SU-DHL-6 (cell line): ENCODE measurements around the gene TMED1.

Source experiments
- EZH2phosphoT487 ChIP-seq: fragments of 200-600 bp; sonication (generic), shearing (Covaris generic); conservative IDR thresholded peaks from 2 replicates; pipeline ENCODE4 v1.6.1; 2018; ENCODE audit warnings: mild to moderate bottlenecking, antibody characterized with exemption, low read length, moderate library complexity, mixed read lengths
- TF ChIP-seq, protein P1 (sequence below): fragments of 200-600 bp; sonication (generic); IDR thresholded peaks from one replicate; pipeline ENCODE4 v1.5.1; 2017; ENCODE audit warnings: antibody characterized with exemption, mild to moderate bottlenecking, low read length, moderate library complexity; ENCODE audit not compliant: insufficient read depth, poor library complexity, severe bottlenecking

DNA sequence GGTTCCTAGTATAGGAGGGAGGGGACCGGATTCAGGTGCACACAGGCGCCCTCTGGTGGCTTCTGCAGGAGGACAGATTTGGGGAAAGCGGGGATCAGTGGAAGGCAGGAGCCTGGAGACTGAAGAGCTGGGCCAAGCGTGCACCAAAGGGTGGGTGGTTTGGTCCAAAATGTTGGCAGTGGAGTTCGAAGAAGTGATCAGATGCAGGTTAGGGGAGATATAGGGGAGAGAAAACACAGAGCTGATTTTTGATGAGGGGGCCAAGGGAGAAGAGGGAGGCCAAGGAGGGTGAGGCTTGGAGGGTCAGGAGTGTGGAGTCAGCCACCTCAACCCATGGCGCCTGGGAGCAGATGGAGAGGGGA, 28.5 kb upstream of the TMED1 start:
- TF ChIP-seq, protein P1, sequence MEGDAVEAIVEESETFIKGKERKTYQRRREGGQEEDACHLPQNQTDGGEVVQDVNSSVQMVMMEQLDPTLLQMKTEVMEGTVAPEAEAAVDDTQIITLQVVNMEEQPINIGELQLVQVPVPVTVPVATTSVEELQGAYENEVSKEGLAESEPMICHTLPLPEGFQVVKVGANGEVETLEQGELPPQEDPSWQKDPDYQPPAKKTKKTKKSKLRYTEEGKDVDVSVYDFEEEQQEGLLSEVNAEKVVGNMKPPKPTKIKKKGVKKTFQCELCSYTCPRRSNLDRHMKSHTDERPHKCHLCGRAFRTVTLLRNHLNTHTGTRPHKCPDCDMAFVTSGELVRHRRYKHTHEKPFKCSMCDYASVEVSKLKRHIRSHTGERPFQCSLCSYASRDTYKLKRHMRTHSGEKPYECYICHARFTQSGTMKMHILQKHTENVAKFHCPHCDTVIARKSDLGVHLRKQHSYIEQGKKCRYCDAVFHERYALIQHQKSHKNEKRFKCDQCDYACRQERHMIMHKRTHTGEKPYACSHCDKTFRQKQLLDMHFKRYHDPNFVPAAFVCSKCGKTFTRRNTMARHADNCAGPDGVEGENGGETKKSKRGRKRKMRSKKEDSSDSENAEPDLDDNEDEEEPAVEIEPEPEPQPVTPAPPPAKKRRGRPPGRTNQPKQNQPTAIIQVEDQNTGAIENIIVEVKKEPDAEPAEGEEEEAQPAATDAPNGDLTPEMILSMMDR: peak; percentile 96
- TF ChIP-seq EZH2phosphoT487: no peak
